A549 (cell line): ENCODE results near the gene BMP15. TPM values are rescaled to one million over a fixed set of nuclear protein-coding genes. Genes with fewer than 3 reads are reported as not detected.
A peak's percentile ranks its signal among the peaks of the same experiment; 100 is the strongest.

ENCODE experiments used
- ATAC-seq, 2 experiments: fragments of 200-7000 bp in 1 of 2; fragments of >200 bp in 1 of 2; cut with Nextera tagmentation in 1 of 2; cut with Tn5 transposase in 1 of 2; 3 replicates each; pipeline versions ENCODE4 v1.8.0 to v1.9.1; 2018 to 2020; ENCODE audit warnings: mild to moderate bottlenecking in 1 of 2, moderate library complexity in 1 of 2
- CTCF ChIA-PET: fragments of 300-600 bp; sonication (Branson Sonifier 250); formaldehyde crosslinking; extraction: SDS; loops from one replicate; lab custom pipeline; 2021; ENCODE audit warnings: antibody characterized with exemption, inconsistent platforms; lab: Yijun Ruan, JAX
- POLR2A ChIA-PET: fragments of 350-600 bp; formaldehyde crosslinking; extraction: SDS; loops from one replicate; lab custom pipeline; 2021; ENCODE audit warnings: antibody characterized with exemption, inconsistent platforms; lab: Yijun Ruan, JAX
- DNase-seq, 2 experiments: peaks; one replicate each; pipeline versions ENCODE4 v3.0.0 to v3.0.0-alpha.2; 2011 to 2016; ENCODE audit warnings: low read depth in 1 of 2, low spot score in 1 of 2
- FAIRE-seq: peaks from 2 replicates; lab custom pipeline; 2011; peaks lifted over from hg19 to GRCh38; lab: Jason Lieb, UNC
- H3K27ac ChIP-seq, 2 experiments: fragments of >200 bp; sonication (Bioruptor Twin); formaldehyde crosslinking; 3 replicates each; pipeline ENCODE4 v1.5.1; 2016 to 2017
- H3K4me1 ChIP-seq: fragments of >200 bp; sonication (Bioruptor Twin); formaldehyde crosslinking; 3 replicates; pipeline ENCODE4 v1.6.1; 2016
- H3K4me2 ChIP-seq: fragments of >200 bp; sonication (Bioruptor Twin); formaldehyde crosslinking; 3 replicates; pipeline ENCODE4 v1.6.1; 2016
- H3K4me3 ChIP-seq: fragments of >200 bp; sonication (Bioruptor Twin); formaldehyde crosslinking; 3 replicates; pipeline ENCODE4 v1.5.1; 2016
- H3K9me3 ChIP-seq: fragments of >200 bp; sonication (Bioruptor Twin); formaldehyde crosslinking; 3 replicates; pipeline ENCODE4 v1.6.1; 2016
- ATOH8 ChIP-seq: fragments of 250-450 bp; sonication (Bioruptor Pico); IDR thresholded peaks from 2 replicates; pipeline ENCODE4 v1.5.0; 2020; ENCODE audit warnings: low read depth, mild to moderate bottlenecking, moderate library complexity
- BHLHE40 ChIP-seq: IDR thresholded peaks from 2 replicates; pipeline ENCODE4 v1.6.1; 2012; ENCODE audit warnings: low read depth, low read length, inconsistent platforms
- CBX2 ChIP-seq: fragments of 200-600 bp; sonication (generic); IDR thresholded peaks from 2 replicates; pipeline ENCODE4 v1.6.1; 2016; ENCODE audit warnings: low read depth, mild to moderate bottlenecking, borderline replicate concordance
- CEBPB ChIP-seq, 2 experiments: fragments of >200 bp in 1 of 2; sonication (Bioruptor Twin) in 1 of 2; formaldehyde crosslinking in 1 of 2; IDR thresholded peaks; 2 replicates each; pipeline ENCODE4 v1.6.1; 2012 to 2016
- CHD2 ChIP-seq: fragments of 150-350 bp; IDR thresholded peaks from 2 replicates; pipeline ENCODE4 v1.6.1; 2014; ENCODE audit warnings: low read length; ENCODE audit not compliant: partially characterized antibody
- CHD4 ChIP-seq: fragments of 200-600 bp; sonication (generic); IDR thresholded peaks from 2 replicates; pipeline ENCODE4 v1.6.1; 2016; ENCODE audit warnings: antibody characterized with exemption, mild to moderate bottlenecking, borderline replicate concordance
- EHF ChIP-seq: fragments of 250-450 bp; sonication (Bioruptor Pico); IDR thresholded peaks from 2 replicates; pipeline ENCODE4 v1.5.0; 2020; ENCODE audit warnings: mild to moderate bottlenecking
- EP300 ChIP-seq, 2 experiments: fragments of >200 bp; sonication (Bioruptor Twin); formaldehyde crosslinking; IDR thresholded peaks; 2 replicates in 1 of 2; 3 replicates in 1 of 2; pipeline ENCODE4 v1.6.1; 2016 to 2017
- FOXS1 ChIP-seq: fragments of 250-450 bp; sonication (Bioruptor Pico); IDR thresholded peaks from 2 replicates; pipeline ENCODE4 v1.5.0; 2020; ENCODE audit warnings: mild to moderate bottlenecking, moderate library complexity
- GATA3 ChIP-seq: IDR thresholded peaks from 2 replicates; pipeline ENCODE4 v1.6.1; 2012; ENCODE audit warnings: borderline replicate concordance
- HDAC2 ChIP-seq: fragments of 200-600 bp; sonication (generic); IDR thresholded peaks from 2 replicates; pipeline ENCODE4 v1.6.1; 2016
- HEYL ChIP-seq: fragments of 250-450 bp; sonication (Bioruptor Pico); IDR thresholded peaks from 2 replicates; pipeline ENCODE4 v1.8.0; 2021; ENCODE audit warnings: mild to moderate bottlenecking, moderate library complexity
- HMGXB4 ChIP-seq: fragments of 250-450 bp; sonication (Bioruptor Pico); IDR thresholded peaks from 2 replicates; pipeline ENCODE4 v1.5.0; 2021; ENCODE audit warnings: mild to moderate bottlenecking, moderate library complexity, borderline replicate concordance
- HOXB13 ChIP-seq: fragments of 250-450 bp; sonication (Bioruptor Pico); IDR thresholded peaks from 2 replicates; pipeline ENCODE4 v1.5.0; 2020; ENCODE audit warnings: low read depth, mild to moderate bottlenecking, moderate library complexity
- KDM5A ChIP-seq: fragments of 200-600 bp; sonication (generic); IDR thresholded peaks from 2 replicates; pipeline ENCODE4 v1.6.1; 2016; ENCODE audit warnings: antibody characterized with exemption, mild to moderate bottlenecking
- NR3C1 ChIP-seq: fragments of >200 bp; sonication (Bioruptor Twin); formaldehyde crosslinking; IDR thresholded peaks from 3 replicates; pipeline ENCODE4 v1.6.1; 2017
- PHF8 ChIP-seq: fragments of 200-600 bp; sonication (generic); IDR thresholded peaks from 2 replicates; pipeline ENCODE4 v1.6.1; 2016; ENCODE audit warnings: low read depth, mild to moderate bottlenecking, antibody characterized with exemption, moderate library complexity, borderline replicate concordance
- POLR2AphosphoS2 ChIP-seq: conservative IDR thresholded peaks from 2 replicates; pipeline ENCODE4 v1.6.1; 2012; ENCODE audit warnings: low read length, improper control_type of control experiment, inconsistent platforms
- RAD21 ChIP-seq, 2 experiments: fragments of >200 bp in 1 of 2; sonication (Bioruptor Twin) in 1 of 2; formaldehyde crosslinking in 1 of 2; IDR thresholded peaks in 1 of 2; conservative IDR thresholded peaks in 1 of 2; 2 replicates in 1 of 2; 3 replicates in 1 of 2; pipeline ENCODE4 v1.6.1; 2012 to 2018; ENCODE audit warnings: inconsistent platforms in 1 of 2
- SMC3 ChIP-seq: fragments of >200 bp; sonication (Bioruptor Twin); formaldehyde crosslinking; IDR thresholded peaks from 3 replicates; pipeline ENCODE4 v1.6.1; 2018; ENCODE audit warnings: inconsistent platforms
- SREBF2 ChIP-seq: fragments of 450-650 bp; IDR thresholded peaks from 2 replicates; pipeline ENCODE4 v1.6.1; 2014; ENCODE audit warnings: mild to moderate bottlenecking, moderate library complexity
- ZSCAN20 ChIP-seq: fragments of 250-450 bp; sonication (Bioruptor Pico); IDR thresholded peaks from 2 replicates; pipeline ENCODE4 v1.8.0; 2022; ENCODE audit warnings: mild to moderate bottlenecking, moderate library complexity
- whole genome bisulfite sequencing: methylation state at CpG from one replicate; pipeline ENCODE4 v1.1.6; 2017; ENCODE audit errors: missing lambda C conversion rate; 5-methylcytosine and 5-hydroxymethylcytosine counted together
- polyA plus RNA-seq, 4 experiments: library from polyadenylated mRNA; depleted of rRNA in 3 of 4; stranded (reverse); fragments of >200 nt; fragmentation: RNase III in 1 of 4; extraction: RNeasy Plus Mini Kit Qiagen cat#74134 plus additional on column Dnase treatment in 1 of 4; gene quantifications; 2 replicates in 3 of 4; 3 replicates in 1 of 4; pipeline ENCODE4 v1.2.3, GENCODE V29; 2011 to 2017
- TF ChIP-seq, protein P1 (sequence below): fragments of >200 bp; sonication (Bioruptor Twin); formaldehyde crosslinking; IDR thresholded peaks from 2 replicates; pipeline ENCODE4 v1.6.1; 2016

The BMP15 gene
- polyA plus RNA-seq, 2 of the 4 experiments (the other 2 are of a cell fraction) = not detected

- TF ChIP-seq HMGXB4 (CRISPR knock-in tag) = no peak
- no peak for TF ChIP-seq RAD21 (conservative IDR thresholded peaks at IDR 0.05 in 1 of 2, IDR thresholded peaks at IDR 0.05 in 1 of 2)
- TF ChIP-seq SMC3 = no peak
- no peak for TF ChIP-seq HOXB13 (CRISPR knock-in tag)
- no peak for TF ChIP-seq EP300 (IDR thresholded peaks at IDR 0.05)
Measured at GRCh38 chrX:50863471-50863870, 47.1 kb upstream of the BMP15 start (continued).

GRCh38 chrX:50865311-50865710 lies 45.2 kb upstream of the BMP15 start:
- no peak overlapping the region for H3K4me2 ChIP-seq
- H3K27ac ChIP-seq = no peak overlapping the region
- CTCF ChIA-PET = no interaction called here
- H3K9me3 ChIP-seq = no peaks in the 10 kb centered on the region
- ATAC-seq = no peak
- H3K4me1 ChIP-seq = no peaks in the 10 kb centered on the region
- TF ChIP-seq PHF8 = no peak
- TF ChIP-seq BHLHE40 = no peak
- TF ChIP-seq CEBPB (IDR thresholded peaks at IDR 0.05) = no peak
- TF ChIP-seq ATOH8 = no peak
- no peak for TF ChIP-seq SREBF2
- no peak for TF ChIP-seq NR3C1
- TF ChIP-seq CHD2 = no peak
- no peak for TF ChIP-seq FOXS1 (CRISPR knock-in tag)
- TF ChIP-seq HDAC2 = no peak
- no peak for TF ChIP-seq KDM5A
- TF ChIP-seq GATA3 = no peak
- TF ChIP-seq POLR2AphosphoS2 = no peak
- no peak for TF ChIP-seq CHD4
- TF ChIP-seq HEYL (CRISPR knock-in tag) = no peak
- no peak for TF ChIP-seq ZSCAN20
- TF ChIP-seq CBX2 = no peak
- TF ChIP-seq HMGXB4 (CRISPR knock-in tag) = no peak
- TF ChIP-seq, protein P1, sequence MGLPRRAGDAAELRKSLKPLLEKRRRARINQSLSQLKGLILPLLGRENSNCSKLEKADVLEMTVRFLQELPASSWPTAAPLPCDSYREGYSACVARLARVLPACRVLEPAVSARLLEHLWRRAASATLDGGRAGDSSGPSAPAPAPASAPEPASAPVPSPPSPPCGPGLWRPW = no peak
- no peak for TF ChIP-seq EHF (CRISPR knock-in tag)
- H3K4me3 ChIP-seq = no peak overlapping the region
- DNase-seq = no peak
- peak; percentile 28 for FAIRE-seq
- WGBS = 34% methylated on average over 6 of the region's 6 CpGs
- POLR2A ChIA-PET = no interaction called here
